HEK293 (cell line): ENCODE results near the gene LYST.

Source experiments
- GLI2 ChIP-seq: fragments of 450-650 bp; formaldehyde crosslinking; IDR thresholded peaks from 2 replicates; pipeline ENCODE4; 2017; ENCODE audit warnings: missing biosample characterization, missing genetic modification characterization, low read depth, borderline replicate concordance
- TF ChIP-seq, protein P1 (sequence below): sonication (generic); formaldehyde crosslinking; IDR thresholded peaks from 2 replicates; pipeline ENCODE4 v1.8.1; 2022; ENCODE audit warnings: mild to moderate bottlenecking, moderate library complexity, missing genetic modification reagents
- TF ChIP-seq, protein P2 (sequence below): fragments of 450-650 bp; formaldehyde crosslinking; IDR thresholded peaks from 2 replicates; pipeline ENCODE4 v1.5.1; 2016; ENCODE audit warnings: missing biosample characterization, missing genetic modification characterization

DNA sequence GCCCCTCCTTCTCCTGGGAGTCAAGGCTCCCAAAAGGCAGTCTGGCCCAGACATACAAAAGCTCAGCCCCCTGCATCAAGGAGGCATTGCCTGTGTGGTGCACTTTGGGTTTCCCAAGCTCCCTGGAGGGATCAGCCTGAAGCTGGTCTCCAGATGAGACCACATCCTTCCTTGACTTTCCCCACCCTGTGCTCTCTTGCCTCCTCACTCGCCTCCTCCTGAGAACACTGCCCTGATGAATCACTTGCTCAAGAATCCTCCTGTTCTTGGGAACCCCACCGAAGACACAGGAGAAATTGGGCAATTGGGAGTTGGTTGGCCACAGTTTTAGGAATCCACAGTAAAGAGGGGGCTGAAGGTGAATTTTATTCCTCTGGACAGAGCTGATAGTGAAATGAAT, 34.8 kb upstream of the LYST start:
- TF ChIP-seq, protein P1, sequence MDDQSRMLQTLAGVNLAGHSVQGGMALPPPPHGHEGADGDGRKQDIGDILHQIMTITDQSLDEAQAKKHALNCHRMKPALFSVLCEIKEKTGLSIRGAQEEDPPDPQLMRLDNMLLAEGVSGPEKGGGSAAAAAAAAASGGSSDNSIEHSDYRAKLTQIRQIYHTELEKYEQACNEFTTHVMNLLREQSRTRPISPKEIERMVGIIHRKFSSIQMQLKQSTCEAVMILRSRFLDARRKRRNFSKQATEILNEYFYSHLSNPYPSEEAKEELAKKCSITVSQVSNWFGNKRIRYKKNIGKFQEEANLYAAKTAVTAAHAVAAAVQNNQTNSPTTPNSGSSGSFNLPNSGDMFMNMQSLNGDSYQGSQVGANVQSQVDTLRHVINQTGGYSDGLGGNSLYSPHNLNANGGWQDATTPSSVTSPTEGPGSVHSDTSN, result no peak
- TF ChIP-seq, protein P2, sequence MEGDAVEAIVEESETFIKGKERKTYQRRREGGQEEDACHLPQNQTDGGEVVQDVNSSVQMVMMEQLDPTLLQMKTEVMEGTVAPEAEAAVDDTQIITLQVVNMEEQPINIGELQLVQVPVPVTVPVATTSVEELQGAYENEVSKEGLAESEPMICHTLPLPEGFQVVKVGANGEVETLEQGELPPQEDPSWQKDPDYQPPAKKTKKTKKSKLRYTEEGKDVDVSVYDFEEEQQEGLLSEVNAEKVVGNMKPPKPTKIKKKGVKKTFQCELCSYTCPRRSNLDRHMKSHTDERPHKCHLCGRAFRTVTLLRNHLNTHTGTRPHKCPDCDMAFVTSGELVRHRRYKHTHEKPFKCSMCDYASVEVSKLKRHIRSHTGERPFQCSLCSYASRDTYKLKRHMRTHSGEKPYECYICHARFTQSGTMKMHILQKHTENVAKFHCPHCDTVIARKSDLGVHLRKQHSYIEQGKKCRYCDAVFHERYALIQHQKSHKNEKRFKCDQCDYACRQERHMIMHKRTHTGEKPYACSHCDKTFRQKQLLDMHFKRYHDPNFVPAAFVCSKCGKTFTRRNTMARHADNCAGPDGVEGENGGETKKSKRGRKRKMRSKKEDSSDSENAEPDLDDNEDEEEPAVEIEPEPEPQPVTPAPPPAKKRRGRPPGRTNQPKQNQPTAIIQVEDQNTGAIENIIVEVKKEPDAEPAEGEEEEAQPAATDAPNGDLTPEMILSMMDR (tag by site-specific recombination), result no peak
- no peak for TF ChIP-seq GLI2 (tag by site-specific recombination)
